ENCODE results near the gene APOL1. TPM values are rescaled to one million over a fixed set of nuclear protein-coding genes. Genes with fewer than 3 reads are reported as not detected.

APOL1 gene
- polyA plus RNA-seq, 1 experiment, result 1.9 TPM

- DNase-seq (ENCODE audit: low read depth), result no peak
- ChIA-PET POLR2A (interaction anchor here (1.4 kb wide), 1 partner anchor 230 kb away, joined by 3 read pairs; no protein-coding TSS in a partner anchor), CTCF (interaction anchor here (0.7 to 4.0 kb wide), 16 partner anchors 22 to 306 kb away, joined by 3 to 31 read pairs (median 4); no protein-coding TSS in a partner anchor)
- Histone ChIP-seq H3K27me3 (ENCODE audit: control insufficient read depth, insufficient read depth, low read length) (no peaks in the 10 kb centered on the region), H3K36me3 (ENCODE audit: control insufficient read depth, insufficient read depth, low read length) (no peaks in the 10 kb centered on the region; the same call in 1 of the 2 replicates), H3K4me3 (ENCODE audit: low read depth, low read length) (peak overlapping the region; percentile 61)
- no peak for TF ChIP-seq CTCF (IDR thresholded peaks at IDR 0.05; ENCODE audit: insufficient read depth, low read depth, low read length)
Measured at GRCh38 chr22:36238373-36239149, 14.4 kb upstream of the APOL1 start.

GRCh38 chr22:36239150-36239400 is 13.9 kb upstream of the APOL1 start:
- ChIA-PET POLR2A (interaction anchor here (1.4 kb wide), 1 partner anchor 229 kb away, joined by 3 read pairs; no protein-coding TSS in a partner anchor), CTCF (interaction anchor here (0.7 to 4.0 kb wide), 15 partner anchors 11 to 305 kb away, joined by 3 to 31 read pairs (median 4); partner anchors contain the start of gene APOL4)
- H3K4me3 ChIP-seq (ENCODE audit: low read depth, low read length), result peak overlapping the region; percentile 61
- TF ChIP-seq CTCF (IDR thresholded peaks at IDR 0.05; ENCODE audit: insufficient read depth, low read depth, low read length), result no peak
- no peaks in the 10 kb centered on the region for H3K27me3 ChIP-seq (ENCODE audit: control insufficient read depth, insufficient read depth, low read length)
- DNase-seq (ENCODE audit: low read depth), result no peak
- no peaks in the 10 kb centered on the region for H3K36me3 ChIP-seq (ENCODE audit: control insufficient read depth, insufficient read depth, low read length)

DNA sequence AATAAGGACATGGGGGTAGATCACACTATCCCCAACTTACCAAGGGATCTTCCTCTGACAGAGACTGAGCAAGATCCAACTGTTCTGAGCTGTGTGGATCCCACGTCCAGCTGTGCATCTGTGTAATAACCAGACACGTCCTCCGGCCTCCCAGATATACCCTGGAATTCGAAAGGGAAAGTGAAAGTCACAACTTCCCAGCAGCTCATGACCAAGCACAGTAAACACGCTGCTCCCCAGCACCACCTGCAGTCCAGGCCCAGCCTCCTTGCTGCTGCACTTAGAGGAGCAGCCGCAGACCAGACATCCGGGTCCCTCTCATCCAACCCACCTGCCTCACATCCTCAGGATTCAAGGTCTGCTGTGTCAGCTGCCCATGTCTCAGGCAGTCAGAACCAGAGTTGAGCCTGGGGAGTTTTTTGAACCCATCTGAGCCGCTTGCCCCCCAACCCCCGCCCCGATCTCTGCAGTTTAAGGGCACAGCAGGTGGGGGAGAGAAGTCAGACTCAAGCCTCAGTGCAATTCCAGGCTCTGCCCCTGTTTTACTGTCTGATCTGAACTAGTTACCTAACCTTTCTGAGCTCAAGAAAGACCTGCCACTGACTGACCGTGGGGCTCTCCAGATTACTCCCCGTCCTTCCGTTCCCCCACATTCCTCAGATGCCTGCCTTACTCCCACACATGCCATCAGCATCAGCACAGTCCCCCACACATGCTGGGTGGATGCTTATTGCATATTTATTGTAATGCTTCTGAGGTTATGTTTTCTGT is 13.3 kb upstream of the APOL1 start, which contains the start of gene APOL2:
APOL2 (minus strand) TSS at position 127 of the 771 bp plus-strand sequence. CDS start 6,365 bp downstream, outside the sequence.
- peak; percentile 66 for DNase-seq (ENCODE audit: low read depth)
- ChIA-PET POLR2A (interaction anchor here (1.4 kb wide), 1 partner anchor 229 kb away, joined by 3 read pairs; no protein-coding TSS in a partner anchor), CTCF (interaction anchor here (0.7 to 4.0 kb wide), 15 partner anchors 11 to 305 kb away, joined by 3 to 31 read pairs (median 4); partner anchors contain the start of gene APOL4)
- Histone ChIP-seq H3K4me3 (ENCODE audit: low read depth, low read length) (peak within 1 kb of the TSS; percentile 61), H3K36me3 (ENCODE audit: control insufficient read depth, insufficient read depth, low read length) (no peaks in the 10 kb centered on the region), H3K27me3 (ENCODE audit: control insufficient read depth, insufficient read depth, low read length) (no peaks in the 10 kb centered on the region)
- peak; percentile 86 for TF ChIP-seq CTCF (IDR thresholded peaks at IDR 0.05; ENCODE audit: insufficient read depth, low read depth, low read length)

DNA sequence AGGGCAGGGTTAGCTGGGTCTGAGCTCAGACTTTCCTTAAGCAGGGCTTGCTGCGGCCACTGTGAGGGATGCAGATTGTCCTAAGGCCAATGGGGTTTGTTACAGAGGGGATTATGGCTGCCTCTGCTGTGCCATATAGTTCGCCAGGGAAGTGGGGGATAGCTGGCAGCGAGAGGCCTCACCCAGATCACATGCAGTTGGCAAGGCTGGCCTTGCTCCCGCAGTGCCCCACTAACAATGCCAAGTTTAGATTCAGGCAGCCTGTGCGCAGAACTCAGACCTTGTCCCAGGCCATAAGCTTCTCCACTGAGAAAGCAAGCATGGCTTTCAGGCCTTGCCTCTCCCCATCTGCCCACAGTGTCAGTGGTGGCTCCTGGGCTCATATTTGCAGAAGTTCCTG is 8.9 kb upstream of the APOL1 start:
- ChIA-PET CTCF (interaction anchor here (2.5 kb wide), 1 partner anchor 10 kb away, joined by 10 read pairs; the partner anchor contains the start of gene APOL1), POLR2A (no interaction called here)
- Histone ChIP-seq H3K36me3 (ENCODE audit: control insufficient read depth, insufficient read depth, low read length) (no peaks in the 10 kb centered on the region), H3K27me3 (ENCODE audit: control insufficient read depth, insufficient read depth, low read length) (no peaks in the 10 kb centered on the region), H3K4me3 (ENCODE audit: low read depth, low read length) (no peak overlapping the region)
- TF ChIP-seq CTCF (IDR thresholded peaks at IDR 0.05; ENCODE audit: insufficient read depth, low read depth, low read length), result no peak
- no peak for DNase-seq (ENCODE audit: low read depth)

Data from BJ (cell line).